GM19468 (cell line): ENCODE results near the gene ADAMTS20.
"Not testable (repeated sequence)": the region's sequence is repeated elsewhere in the genome, so short reads cannot be mapped to it uniquely, and the experiment has no call there.

Experiments used
- ATAC-seq: cut with Tn5 transposase; IDR thresholded peaks from one replicate; pipeline ENCODE4 v1.9.1; 2021; ENCODE audit warnings: mild to moderate bottlenecking, moderate library complexity, moderate number of reproducible peaks; ENCODE audit not compliant: unreplicated experiment; ENCODE audit errors: extremely low read depth

Gene ADAMTS20

DNA sequence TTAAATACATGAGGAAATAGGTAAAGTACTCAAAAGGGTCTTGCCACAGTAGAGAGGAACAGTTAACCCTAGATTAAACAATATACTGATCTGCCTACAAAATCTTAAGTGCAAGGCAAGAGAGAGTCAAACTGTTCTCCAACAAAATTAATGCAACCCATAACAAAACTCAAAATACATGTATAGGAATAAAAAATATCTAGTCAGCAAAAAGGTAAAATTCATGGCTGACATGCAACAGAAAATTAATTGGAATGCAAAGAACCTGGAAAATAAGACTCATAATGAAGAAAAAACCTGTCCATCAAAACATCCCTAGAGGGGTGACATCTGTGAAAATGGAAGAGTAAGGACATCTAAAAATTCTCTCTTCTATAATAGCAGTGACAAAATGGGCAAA, 173.6 kb downstream of the ADAMTS20 start:
- ATAC-seq: no peak

DNA sequence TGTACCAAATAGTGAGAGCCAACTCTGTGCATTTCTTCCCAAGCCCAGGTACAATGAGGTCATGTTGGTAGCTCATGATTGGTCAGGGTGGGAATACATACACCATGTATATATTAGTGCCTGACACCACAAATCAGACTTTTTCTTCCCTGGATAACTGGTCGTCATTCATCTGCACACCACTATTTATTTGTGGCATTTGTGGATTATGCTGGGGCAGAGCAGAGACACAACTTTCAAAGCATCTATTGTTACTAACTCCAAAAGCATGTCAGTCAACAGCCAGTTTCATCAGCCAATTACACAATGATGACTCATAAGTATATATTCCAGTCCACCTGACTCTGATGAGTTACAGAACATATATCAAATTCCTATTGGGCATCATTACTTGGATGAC, 181.7 kb downstream of the ADAMTS20 start:
- no peak for ATAC-seq

DNA sequence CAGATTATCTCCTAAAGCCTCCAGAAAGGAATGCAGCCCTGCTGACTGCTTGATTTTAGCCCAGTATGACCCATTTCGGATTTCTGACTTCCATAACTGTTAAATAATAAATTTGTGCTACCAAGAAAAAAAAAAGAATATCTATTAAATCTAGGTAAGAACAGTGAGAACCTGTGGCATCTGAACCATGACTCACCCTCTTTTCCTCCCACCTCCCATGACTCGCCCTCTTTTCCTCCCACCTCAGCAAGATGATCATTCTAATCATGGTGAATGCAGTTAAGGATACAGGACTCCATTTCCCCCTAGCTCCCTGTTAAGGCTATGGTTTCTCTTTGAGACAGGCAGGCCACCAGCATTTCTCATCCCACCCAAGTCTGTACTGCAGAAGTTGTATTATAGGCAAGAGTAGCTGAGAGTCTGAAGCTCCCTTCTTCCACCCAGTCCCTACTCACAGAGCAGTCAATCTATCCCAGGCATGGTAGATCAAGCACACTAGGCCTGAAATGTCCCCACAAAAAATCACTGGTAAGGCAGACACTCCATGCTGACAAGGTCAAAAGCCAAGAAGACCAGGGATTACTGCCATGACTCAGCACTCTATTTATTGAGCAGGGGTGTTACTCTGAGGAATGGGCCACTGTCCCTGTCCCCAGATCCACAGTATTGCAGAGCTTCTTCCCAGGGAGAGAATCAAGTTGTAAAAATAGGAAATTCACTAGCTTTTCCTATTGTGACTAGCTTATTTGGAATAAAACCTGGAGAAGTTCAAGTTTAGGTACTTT, 188.9 kb downstream of the ADAMTS20 start:
- no peak for ATAC-seq

DNA sequence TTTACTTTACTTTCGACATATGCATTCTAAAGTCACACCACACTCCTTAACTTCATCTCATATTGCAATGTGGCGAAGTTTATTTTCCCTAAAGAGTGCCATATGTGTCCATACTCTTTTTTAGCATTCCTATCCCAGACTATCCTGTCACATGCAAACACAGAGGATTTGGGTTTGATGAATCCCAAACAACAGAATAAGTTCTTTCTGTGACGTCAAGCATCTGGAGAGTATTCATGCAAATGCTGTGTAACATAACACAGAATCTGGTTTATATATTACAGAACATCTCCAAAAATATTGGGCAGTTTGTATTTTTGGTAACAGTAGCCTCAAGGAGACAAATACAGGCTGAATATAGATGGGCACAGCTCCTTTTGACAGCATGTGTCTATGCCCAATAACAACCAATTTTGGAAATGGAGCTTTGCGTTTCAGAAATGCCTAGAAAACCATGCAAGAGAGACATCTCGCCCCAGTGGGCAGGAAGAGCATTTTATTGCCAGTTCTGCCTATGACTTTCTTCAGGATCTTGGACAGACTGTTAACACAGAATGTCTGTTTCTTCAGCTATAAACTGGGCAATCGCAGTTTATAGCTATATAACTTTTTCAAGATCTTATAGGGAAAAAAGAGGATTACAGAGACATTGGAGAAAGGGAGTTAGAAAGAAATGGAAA, 190.8 kb downstream of the ADAMTS20 start:
- ATAC-seq: no peak

DNA sequence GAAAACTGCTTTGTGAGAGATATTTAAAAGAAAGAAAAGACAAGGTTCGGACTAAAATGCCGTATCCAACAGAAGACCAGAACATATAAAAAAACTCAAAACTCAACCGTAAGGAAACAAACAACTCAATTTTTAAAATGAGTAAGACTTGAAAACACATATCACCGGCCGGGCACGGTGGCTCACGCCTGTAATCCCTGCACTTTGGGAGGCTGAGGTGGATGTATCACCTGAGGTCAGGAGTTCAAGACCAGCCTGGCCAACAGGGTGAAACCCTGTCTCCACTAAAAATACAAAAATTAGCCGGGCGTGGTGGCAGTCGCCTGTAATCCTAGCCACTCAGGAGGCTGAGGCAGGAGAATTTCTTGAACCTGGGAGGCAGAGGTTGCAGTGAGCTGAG, 192.0 kb downstream of the ADAMTS20 start:
- ATAC-seq: not testable (repeated sequence)

DNA sequence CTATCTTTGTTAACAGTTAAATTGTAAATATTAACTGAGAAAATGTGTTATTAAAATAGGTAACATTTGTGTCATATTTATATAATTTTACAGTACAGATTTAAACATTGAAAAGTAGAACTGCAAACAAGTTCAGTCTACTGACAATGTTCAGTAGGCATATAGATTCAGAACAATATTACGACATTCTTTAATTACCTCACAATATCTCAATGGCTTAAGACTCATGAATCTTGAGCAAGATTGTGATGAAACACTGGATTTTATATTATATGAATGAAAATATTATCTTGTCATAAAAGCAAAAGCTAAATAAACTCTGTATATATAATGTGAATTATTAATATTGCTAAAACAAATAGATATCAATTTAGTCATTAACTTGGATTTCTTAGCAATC, 194.9 kb downstream of the ADAMTS20 start:
- ATAC-seq: no peak

DNA sequence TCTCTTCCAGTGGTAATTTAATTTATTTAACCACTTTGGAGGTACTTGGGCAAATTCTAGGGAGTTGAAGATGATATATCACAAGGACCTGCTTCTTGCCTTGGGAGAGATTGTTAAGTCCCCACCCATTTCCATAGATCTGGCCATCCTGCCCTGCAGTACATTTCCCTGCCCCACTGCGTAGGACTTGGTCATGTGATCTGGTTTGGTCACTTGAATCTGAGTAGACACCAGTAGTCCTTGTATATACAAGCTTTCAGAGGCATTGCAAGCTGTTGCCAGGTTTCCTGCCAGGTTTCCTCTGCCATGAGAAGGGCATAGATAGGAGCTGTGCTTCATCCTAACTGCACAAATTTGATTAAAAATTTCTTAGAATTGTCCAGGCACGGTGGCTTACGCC, 200.0 kb downstream of the ADAMTS20 start:
- ATAC-seq: no peak

DNA sequence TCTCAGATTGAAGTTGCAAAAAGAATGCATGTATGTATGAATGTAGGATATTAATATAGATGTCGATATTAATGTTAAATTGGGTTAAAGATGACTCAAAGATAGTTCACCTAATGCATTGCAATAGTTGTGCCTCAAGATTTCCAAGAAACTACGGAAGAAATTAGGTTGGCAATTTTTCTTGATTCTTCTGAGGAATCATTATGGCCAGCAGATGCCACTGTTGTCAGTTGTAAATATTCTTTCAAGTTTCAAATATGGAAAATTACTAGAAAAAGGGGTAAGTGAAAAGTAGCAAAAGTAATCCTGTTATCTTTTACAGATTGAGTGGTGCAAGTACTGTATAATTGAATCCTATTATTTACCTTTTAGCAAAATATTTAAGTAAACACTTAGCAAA, 202.1 kb downstream of the ADAMTS20 start:
- ATAC-seq: no peak

DNA sequence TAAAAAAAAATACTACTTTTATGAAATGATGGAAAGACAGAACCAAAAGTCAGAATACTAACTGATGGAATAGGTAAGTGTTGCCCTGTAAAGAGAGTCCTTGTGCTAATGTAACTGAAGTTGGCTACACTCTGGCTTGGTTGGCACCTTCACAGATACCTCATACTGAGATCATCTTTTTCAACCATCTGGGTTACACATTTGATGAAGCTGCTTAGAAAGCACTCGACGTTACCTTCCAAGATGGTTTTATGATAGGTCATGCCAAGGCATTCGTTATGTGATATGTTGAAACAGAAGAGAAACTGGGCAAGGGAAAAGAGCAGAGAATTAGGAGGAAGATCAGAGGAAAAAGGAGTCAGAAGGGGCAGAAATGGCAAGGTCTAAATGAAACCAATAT, 203.8 kb downstream of the ADAMTS20 start:
- ATAC-seq: no peak

DNA sequence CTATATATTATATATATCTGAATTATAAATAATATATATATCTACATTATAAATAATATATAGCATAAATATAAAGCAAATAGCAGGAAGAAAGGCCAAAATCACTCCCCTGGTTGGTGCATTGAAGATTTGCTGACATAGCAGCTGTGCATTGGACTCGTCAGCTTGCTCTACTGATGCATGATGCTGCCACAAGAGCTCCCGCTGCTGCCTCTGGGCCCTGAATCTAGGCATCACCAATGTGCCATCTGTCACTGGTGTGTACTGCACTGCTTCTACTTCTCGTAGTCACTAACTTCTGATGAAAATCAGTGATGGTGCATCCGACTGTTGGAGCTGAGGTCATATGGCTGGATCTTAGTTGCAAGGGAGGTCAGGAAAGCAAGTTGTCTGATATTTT, 205.0 kb downstream of the ADAMTS20 start:
- no peak for ATAC-seq

DNA sequence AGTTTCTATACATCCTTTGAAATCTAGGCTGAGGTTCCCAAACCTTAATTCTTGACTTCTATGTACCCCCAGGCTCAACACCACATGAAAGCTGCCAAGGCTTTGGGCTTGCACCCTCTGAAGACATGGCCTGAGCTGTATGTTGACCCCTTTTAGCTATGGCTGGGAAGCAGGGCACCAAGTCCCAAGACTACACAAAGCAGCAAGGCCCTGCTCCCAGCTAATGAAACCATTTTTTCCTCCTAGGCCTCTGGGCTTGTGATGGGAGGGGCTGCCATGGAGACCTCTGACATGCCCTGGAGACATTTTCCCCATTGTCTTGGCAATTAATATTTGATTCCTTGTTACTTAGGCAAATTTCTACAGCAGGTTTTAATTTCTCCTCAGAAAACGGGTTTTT, 207.0 kb downstream of the ADAMTS20 start:
- no peak for ATAC-seq

DNA sequence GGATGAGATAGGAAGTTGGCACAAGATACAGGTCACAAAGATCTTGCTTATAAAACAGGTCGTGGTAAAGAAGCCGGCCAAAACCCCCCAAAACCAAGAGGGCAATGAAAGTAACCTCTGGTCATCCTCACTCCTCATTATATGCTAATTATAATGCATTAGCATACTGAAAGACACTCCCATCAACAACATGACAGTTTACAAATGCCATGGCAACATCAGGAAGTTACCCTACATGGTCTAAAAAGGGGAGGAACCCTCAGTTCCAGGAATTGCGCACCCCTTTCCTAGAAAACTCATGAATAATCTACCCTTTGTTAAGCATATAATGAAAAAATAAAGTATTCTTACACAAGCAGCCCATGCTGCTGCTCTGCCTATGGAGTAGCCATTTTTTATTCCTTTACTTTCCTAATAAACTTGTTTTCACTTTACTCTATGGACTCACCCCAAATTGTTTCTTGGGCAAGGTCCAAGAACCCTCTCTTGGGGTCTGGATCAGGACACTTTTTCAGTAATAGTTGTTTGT, 210.2 kb downstream of the ADAMTS20 start:
- not testable (repeated sequence) for ATAC-seq

DNA sequence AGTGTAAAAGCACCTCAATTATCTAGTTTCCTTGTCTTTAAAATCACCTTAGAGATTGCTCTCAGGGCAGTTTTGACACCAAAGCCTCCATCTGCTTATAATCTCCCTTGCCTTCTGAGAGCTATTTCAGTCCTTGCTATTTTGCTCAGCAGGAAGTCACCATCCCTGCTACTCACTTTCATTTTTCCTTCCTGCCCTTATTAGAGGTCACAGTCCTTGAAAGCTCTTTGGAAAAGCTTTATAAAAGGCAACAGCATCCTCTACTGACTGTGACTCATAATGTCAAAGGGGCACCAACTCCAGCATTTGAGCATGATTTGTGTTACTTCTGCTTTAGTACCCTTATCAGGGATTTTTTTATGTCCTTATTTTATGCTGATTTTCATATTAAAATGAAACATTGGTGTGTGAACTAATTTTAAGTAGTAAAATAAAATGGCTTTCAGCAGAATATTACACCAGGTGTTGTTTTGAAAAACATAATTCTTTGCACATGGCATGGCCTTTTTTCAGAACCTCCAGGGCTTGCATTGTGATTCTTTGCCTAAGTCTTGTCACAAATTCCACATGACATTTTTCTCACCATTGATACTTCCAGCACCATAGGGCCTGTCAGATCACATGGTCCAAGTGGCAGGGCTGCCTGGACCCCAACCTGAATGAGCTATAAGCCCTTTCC, 213.0 kb downstream of the ADAMTS20 start:
- no peak for ATAC-seq

DNA sequence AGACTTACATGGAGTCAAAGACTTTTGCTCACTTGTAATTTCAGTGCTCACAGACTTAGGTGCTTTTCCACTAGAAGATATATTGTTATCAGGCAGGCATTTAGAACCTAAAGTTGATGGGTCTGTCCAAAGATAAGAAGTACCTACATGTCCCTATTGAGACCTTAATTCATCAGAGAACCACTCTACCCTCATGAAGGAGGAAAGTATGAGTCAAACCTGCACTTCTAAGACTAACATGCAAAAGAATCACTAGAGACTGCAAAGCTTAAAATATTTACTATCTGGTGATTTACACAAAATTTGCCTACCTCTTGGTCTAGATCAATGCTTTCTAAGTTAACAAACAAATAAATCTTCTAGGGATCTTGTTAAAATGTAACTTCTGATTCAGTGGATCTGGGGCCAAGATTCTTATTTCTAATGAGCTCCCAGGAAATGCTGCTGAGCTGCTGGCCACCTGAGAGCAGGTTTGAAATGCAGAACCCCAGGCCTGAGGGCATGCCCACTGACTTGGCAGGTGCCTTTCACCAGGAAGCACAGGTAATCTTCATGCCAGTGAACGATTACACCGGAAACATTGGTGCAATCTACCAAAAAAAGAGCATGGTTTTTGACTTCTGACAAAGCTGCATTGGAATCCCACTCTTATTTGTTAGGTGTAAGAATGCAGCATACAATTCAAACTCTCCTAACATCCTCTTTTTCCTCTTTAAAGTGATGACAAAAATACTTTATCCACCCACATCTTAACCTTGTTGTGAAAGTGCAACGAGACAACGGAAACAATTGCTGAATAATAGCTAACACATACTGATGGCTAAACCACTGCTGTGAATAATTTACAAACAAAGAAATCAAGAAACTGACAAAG, 214.2 kb downstream of the ADAMTS20 start:
- peak; percentile 21 for ATAC-seq

DNA sequence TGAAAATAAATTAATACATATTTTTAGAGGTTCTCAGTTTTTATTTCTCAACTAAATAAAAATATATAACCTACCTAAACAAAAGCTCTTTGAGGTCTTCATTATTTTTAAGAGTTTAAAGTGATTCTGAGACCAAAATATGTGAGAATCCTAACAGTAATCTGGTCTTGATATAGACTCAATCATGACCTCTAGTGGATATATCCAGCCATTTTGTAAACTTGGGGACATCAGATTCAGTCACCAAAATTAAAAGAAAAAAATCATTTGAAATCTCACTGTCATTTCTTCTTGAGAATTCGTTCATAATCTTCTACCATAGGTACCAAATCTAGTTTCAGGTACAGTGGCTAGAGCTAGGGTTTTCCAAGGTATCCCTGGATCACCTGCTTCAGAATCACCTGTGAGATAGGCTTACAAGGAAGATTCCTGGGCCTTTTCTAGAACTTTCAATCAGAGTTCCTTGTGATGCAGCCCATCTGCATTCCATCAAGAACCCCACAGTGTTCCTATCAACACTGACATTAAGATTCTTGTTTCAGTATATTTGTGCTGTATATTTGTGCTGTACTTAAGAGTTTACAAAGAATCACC, 214.9 kb downstream of the ADAMTS20 start:
- no peak for ATAC-seq

DNA sequence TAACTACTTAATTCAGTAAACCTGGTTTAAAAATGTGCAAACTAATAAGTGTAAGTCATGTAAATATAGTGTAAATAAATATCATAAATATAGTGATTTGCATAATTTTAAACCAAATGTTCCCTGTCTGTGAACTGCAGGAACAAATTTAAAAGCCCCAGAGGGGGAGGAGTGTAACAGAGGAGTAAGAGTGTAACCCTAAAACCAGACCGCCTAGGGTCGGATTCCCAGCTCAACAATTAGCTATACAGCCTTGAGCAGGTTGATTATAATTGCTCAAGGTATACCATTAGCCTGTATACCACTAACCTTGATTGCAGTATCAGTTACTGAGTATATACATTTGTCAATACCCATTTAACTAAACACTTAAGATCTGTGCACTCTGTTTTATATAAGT, 218.4 kb downstream of the ADAMTS20 start:
- ATAC-seq: no peak

DNA sequence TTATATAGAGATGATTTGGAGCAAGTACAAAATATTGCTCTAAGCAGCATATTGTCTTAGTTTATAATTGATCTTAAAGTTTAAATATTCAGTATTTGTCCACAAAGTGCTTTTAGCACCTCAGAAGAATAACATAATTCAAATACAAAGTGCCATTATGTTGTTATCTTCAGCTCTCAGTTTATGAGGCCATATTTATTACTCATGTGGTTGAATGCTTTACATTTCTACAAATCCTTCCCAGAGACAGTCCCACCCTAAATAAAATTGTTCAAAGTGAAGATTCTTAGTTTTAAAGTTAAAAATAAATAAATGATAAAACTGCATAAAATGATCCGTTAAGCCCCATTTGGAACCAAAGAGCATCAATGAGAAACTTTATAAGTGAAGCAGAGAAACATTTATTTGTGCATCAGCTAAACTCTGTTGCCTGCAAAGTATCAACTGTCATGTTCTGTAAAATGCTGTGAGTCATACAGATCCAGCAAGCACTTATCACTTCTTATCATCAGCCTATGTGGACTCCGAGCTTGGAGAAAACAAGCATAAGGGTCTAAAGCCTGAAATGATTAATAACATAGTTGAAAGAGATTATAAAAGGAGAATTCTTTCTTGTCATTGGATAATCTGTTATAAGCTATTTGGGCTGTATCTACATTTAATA, 218.9 kb downstream of the ADAMTS20 start:
- no peak for ATAC-seq

DNA sequence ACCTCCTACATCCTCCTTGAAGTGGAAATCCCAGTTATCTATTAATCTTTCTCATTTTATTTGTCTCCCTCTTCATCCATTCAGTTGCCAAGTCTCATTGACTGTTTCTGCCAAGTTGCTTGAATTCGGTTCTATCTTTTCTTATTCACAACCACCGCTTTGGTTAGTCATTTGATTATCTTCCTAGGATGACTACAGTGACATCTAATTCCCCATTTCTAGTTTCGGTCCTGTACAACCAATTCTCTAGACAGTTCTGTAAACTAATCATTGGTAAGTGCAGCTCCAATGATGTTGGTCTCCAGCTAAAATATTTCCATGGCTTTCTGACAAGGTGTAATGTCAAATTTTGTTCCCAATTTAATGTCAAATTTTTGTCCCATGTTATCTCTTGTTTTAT, 220.1 kb downstream of the ADAMTS20 start:
- ATAC-seq: no peak

DNA sequence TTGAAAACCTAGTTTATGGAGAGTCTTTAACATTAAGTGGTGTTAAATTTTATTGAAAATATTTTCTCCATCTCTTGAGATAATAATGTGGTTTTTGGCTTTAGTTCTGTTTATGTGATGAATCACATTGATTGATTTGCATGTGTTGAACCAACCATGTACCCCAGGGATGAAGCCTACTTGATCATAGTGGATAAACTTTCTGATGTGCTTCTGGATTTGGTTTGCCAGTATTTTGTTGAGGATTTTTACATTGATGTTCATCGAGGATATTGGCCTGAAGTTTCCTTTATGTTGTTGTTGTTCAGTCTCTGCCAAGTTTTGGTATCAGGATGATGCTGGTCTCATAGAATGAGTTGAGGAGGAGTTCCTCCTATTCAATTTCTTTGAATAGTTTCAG, 222.6 kb downstream of the ADAMTS20 start:
- no peak for ATAC-seq
